A549 (cell line): Measurements from ENCODE around the gene ZC3H4. TPM values are rescaled to one million over a fixed set of nuclear protein-coding genes. Genes with fewer than 3 reads are reported as not detected.

Source experiments
- ATAC-seq, 2 experiments: fragments of 200-7000 bp in 1 of 2; fragments of >200 bp in 1 of 2; cut with Nextera tagmentation in 1 of 2; cut with Tn5 transposase in 1 of 2; 3 replicates each; pipeline versions ENCODE4 v1.8.0 to v1.9.1; 2018 to 2020; ENCODE audit warnings: mild to moderate bottlenecking in 1 of 2, moderate library complexity in 1 of 2
- CTCF ChIA-PET: fragments of 300-600 bp; sonication (Branson Sonifier 250); formaldehyde crosslinking; extraction: SDS; loops from one replicate; lab custom pipeline; 2021; ENCODE audit warnings: antibody characterized with exemption, inconsistent platforms; lab: Yijun Ruan, JAX
- POLR2A ChIA-PET: fragments of 350-600 bp; formaldehyde crosslinking; extraction: SDS; loops from one replicate; lab custom pipeline; 2021; ENCODE audit warnings: antibody characterized with exemption, inconsistent platforms; lab: Yijun Ruan, JAX
- DNase-seq, 2 experiments: peaks; one replicate each; pipeline versions ENCODE4 v3.0.0 to v3.0.0-alpha.2; 2011 to 2016; ENCODE audit warnings: low read depth in 1 of 2, low spot score in 1 of 2
- FAIRE-seq: peaks from 2 replicates; lab custom pipeline; 2011; peaks lifted over from hg19 to GRCh38; lab: Jason Lieb, UNC
- H3K27ac ChIP-seq, 2 experiments: fragments of >200 bp; sonication (Bioruptor Twin); formaldehyde crosslinking; 3 replicates each; pipeline ENCODE4 v1.5.1; 2016 to 2017
- H3K4me1 ChIP-seq: fragments of >200 bp; sonication (Bioruptor Twin); formaldehyde crosslinking; 3 replicates; pipeline ENCODE4 v1.6.1; 2016
- H3K4me2 ChIP-seq: fragments of >200 bp; sonication (Bioruptor Twin); formaldehyde crosslinking; 3 replicates; pipeline ENCODE4 v1.6.1; 2016
- H3K4me3 ChIP-seq: fragments of >200 bp; sonication (Bioruptor Twin); formaldehyde crosslinking; 3 replicates; pipeline ENCODE4 v1.5.1; 2016
- H3K9me3 ChIP-seq: fragments of >200 bp; sonication (Bioruptor Twin); formaldehyde crosslinking; 3 replicates; pipeline ENCODE4 v1.6.1; 2016
- BHLHE40 ChIP-seq: IDR thresholded peaks from 2 replicates; pipeline ENCODE4 v1.6.1; 2012; ENCODE audit warnings: low read depth, low read length, inconsistent platforms
- CHD2 ChIP-seq: fragments of 150-350 bp; IDR thresholded peaks from 2 replicates; pipeline ENCODE4 v1.6.1; 2014; ENCODE audit warnings: low read length; ENCODE audit not compliant: partially characterized antibody
- CTCF ChIP-seq: fragments of >200 bp; sonication (Bioruptor Twin); formaldehyde crosslinking; IDR thresholded peaks from 3 replicates; pipeline ENCODE4 v1.5.1; 2016
- E2F6 ChIP-seq: IDR thresholded peaks from 2 replicates; pipeline ENCODE4 v1.6.1; 2012; ENCODE audit warnings: low read depth, borderline replicate concordance
- EP300 ChIP-seq, 2 experiments: fragments of >200 bp; sonication (Bioruptor Twin); formaldehyde crosslinking; IDR thresholded peaks; 2 replicates in 1 of 2; 3 replicates in 1 of 2; pipeline ENCODE4 v1.6.1; 2016 to 2017
- ESRRA ChIP-seq: fragments of 150-350 bp; IDR thresholded peaks from 2 replicates; pipeline ENCODE4 v1.6.1; 2014; ENCODE audit warnings: mild to moderate bottlenecking, low read length, borderline replicate concordance
- FOSL2 ChIP-seq, 2 experiments: fragments of 450-650 bp in 1 of 2; fragments of >200 bp in 1 of 2; sonication (Bioruptor Twin) in 1 of 2; formaldehyde crosslinking; IDR thresholded peaks; 2 replicates each; pipeline versions ENCODE4 v1.5.0 to v1.6.1; 2016 to 2020; ENCODE audit warnings: mild to moderate bottlenecking in 1 of 2, moderate library complexity in 1 of 2
- FOXS1 ChIP-seq: fragments of 250-450 bp; sonication (Bioruptor Pico); IDR thresholded peaks from 2 replicates; pipeline ENCODE4 v1.5.0; 2020; ENCODE audit warnings: mild to moderate bottlenecking, moderate library complexity
- HDAC2 ChIP-seq: fragments of 200-600 bp; sonication (generic); IDR thresholded peaks from 2 replicates; pipeline ENCODE4 v1.6.1; 2016
- HEYL ChIP-seq: fragments of 250-450 bp; sonication (Bioruptor Pico); IDR thresholded peaks from 2 replicates; pipeline ENCODE4 v1.8.0; 2021; ENCODE audit warnings: mild to moderate bottlenecking, moderate library complexity
- HMGXB4 ChIP-seq: fragments of 250-450 bp; sonication (Bioruptor Pico); IDR thresholded peaks from 2 replicates; pipeline ENCODE4 v1.5.0; 2021; ENCODE audit warnings: mild to moderate bottlenecking, moderate library complexity, borderline replicate concordance
- HOXB13 ChIP-seq: fragments of 250-450 bp; sonication (Bioruptor Pico); IDR thresholded peaks from 2 replicates; pipeline ENCODE4 v1.5.0; 2020; ENCODE audit warnings: low read depth, mild to moderate bottlenecking, moderate library complexity
- HOXB5 ChIP-seq: fragments of 250-450 bp; sonication (Bioruptor Pico); IDR thresholded peaks from 2 replicates; pipeline ENCODE4 v1.5.0; 2020; ENCODE audit warnings: mild to moderate bottlenecking, moderate library complexity
- JUN ChIP-seq, 2 experiments: fragments of >200 bp; sonication (Bioruptor Twin); formaldehyde crosslinking; IDR thresholded peaks; 2 replicates in 1 of 2; 3 replicates in 1 of 2; pipeline ENCODE4 v1.6.1; 2016 to 2017
- MAX ChIP-seq: IDR thresholded peaks from 2 replicates; pipeline ENCODE4 v1.6.1; 2012
- MYC ChIP-seq: IDR thresholded peaks from 2 replicates; pipeline ENCODE4 v1.6.1; 2012; ENCODE audit warnings: mild to moderate bottlenecking, inconsistent platforms, low read length, improper control_type of control experiment, borderline replicate concordance
- NPAS2 ChIP-seq: fragments of 250-450 bp; sonication (Bioruptor Pico); IDR thresholded peaks from 2 replicates; pipeline ENCODE4 v1.8.0; 2022; ENCODE audit warnings: mild to moderate bottlenecking, moderate library complexity, borderline replicate concordance
- POLR2A ChIP-seq: IDR thresholded peaks from 2 replicates; pipeline ENCODE4 v1.6.1; 2012; ENCODE audit warnings: mild to moderate bottlenecking, low read length
- RAD21 ChIP-seq, 2 experiments: fragments of >200 bp in 1 of 2; sonication (Bioruptor Twin) in 1 of 2; formaldehyde crosslinking in 1 of 2; IDR thresholded peaks in 1 of 2; conservative IDR thresholded peaks in 1 of 2; 2 replicates in 1 of 2; 3 replicates in 1 of 2; pipeline ENCODE4 v1.6.1; 2012 to 2018; ENCODE audit warnings: inconsistent platforms in 1 of 2
- RCOR1 ChIP-seq: fragments of 150-350 bp; IDR thresholded peaks from 2 replicates; pipeline ENCODE4 v1.6.1; 2014; ENCODE audit warnings: antibody characterized with exemption, low read length, low read depth
- REST ChIP-seq: fragments of 200-600 bp; sonication (generic); IDR thresholded peaks from 2 replicates; pipeline ENCODE4 v1.6.1; 2016; ENCODE audit warnings: antibody characterized with exemption, mild to moderate bottlenecking, moderate library complexity
- RNF2 ChIP-seq: fragments of 200-600 bp; sonication (generic); IDR thresholded peaks from 2 replicates; pipeline ENCODE4 v1.6.1; 2016; ENCODE audit warnings: low read depth, mild to moderate bottlenecking, antibody characterized with exemption, moderate library complexity, borderline replicate concordance
- SREBF2 ChIP-seq: fragments of 450-650 bp; IDR thresholded peaks from 2 replicates; pipeline ENCODE4 v1.6.1; 2014; ENCODE audit warnings: mild to moderate bottlenecking, moderate library complexity
- TP53 ChIP-seq: fragments of 250-450 bp; sonication (Bioruptor Pico); IDR thresholded peaks from 2 replicates; pipeline ENCODE4 v1.5.0; 2021; ENCODE audit warnings: mild to moderate bottlenecking, moderate library complexity
- USF2 ChIP-seq: fragments of 450-650 bp; IDR thresholded peaks from 2 replicates; pipeline ENCODE4 v1.6.1; 2014; ENCODE audit warnings: antibody characterized with exemption
- ZFP36 ChIP-seq: fragments of 450-650 bp; IDR thresholded peaks from 2 replicates; pipeline ENCODE4 v1.6.1; 2014; ENCODE audit warnings: borderline replicate concordance; ENCODE audit not compliant: partially characterized antibody
- ZNF302 ChIP-seq: fragments of 250-450 bp; sonication (Bioruptor Pico); IDR thresholded peaks from 2 replicates; pipeline ENCODE4 v1.9.0; 2021; ENCODE audit warnings: inconsistent platforms, mild to moderate bottlenecking, moderate library complexity
- ZSCAN20 ChIP-seq: fragments of 250-450 bp; sonication (Bioruptor Pico); IDR thresholded peaks from 2 replicates; pipeline ENCODE4 v1.8.0; 2022; ENCODE audit warnings: mild to moderate bottlenecking, moderate library complexity
- WGBS: methylation state at CpG from one replicate; pipeline ENCODE4 v1.1.6; 2017; ENCODE audit errors: missing lambda C conversion rate; 5-methylcytosine and 5-hydroxymethylcytosine counted together
- polyA plus RNA-seq, 4 experiments: library from polyadenylated mRNA; depleted of rRNA in 3 of 4; stranded (reverse); fragments of >200 nt; fragmentation: RNase III in 1 of 4; extraction: RNeasy Plus Mini Kit Qiagen cat#74134 plus additional on column Dnase treatment in 1 of 4; gene quantifications; 2 replicates in 3 of 4; 3 replicates in 1 of 4; pipeline ENCODE4 v1.2.3, GENCODE V29; 2011 to 2017

Gene ZC3H4
- polyA plus RNA-seq, 2 of the 4 experiments (the other 2 are of a cell fraction), result 7.7 to 33.4 TPM

- Histone ChIP-seq H3K4me2 (peak within 1 kb of the TSS; percentile 73), H3K9me3 (0 out of 3 replicates have a peak, but pooled peaks cover 5% of the 10 kb centered on the region), H3K4me3 (peak within 1 kb of the TSS; percentile 71), H3K27ac (peak within 1 kb of the TSS; percentile 92 to 93), H3K4me1 (peaks cover 35% of the 10 kb centered on the region)
- POLR2A ChIA-PET, result interaction anchor here (0.7 to 2.1 kb wide), 12 partner anchors 10 to 218 kb away, joined by 3 to 22 read pairs (median 4); partner anchors contain the start of genes CCDC9 and ZC3H4
- CTCF ChIA-PET, result interaction anchor here (0.7 to 7.3 kb wide), 20 partner anchors 10 to 290 kb away, joined by 3 to 72 read pairs (median 5); no protein-coding TSS in a partner anchor
- DNase-seq (peak; percentile 100), FAIRE-seq (peak; percentile 97), ATAC-seq (peak; percentile 91 to 92)
- 1% methylated on average over 51 of the region's 51 CpGs for WGBS
- peak; percentile 69; the same call in 1 of the 2 replicates for TF ChIP-seq HEYL
- TF ChIP-seq ZNF302, result peak; percentile 66; the same call in 1 of the 2 replicates
- peak in 1 of 2 experiments; percentile 53; a peak in 2 of 5 replicates for TF ChIP-seq RAD21 (conservative IDR thresholded peaks at IDR 0.05 in 1 of 2, IDR thresholded peaks at IDR 0.05 in 1 of 2)
- peak; percentile 53; the same call in 1 of the 2 replicates for TF ChIP-seq HDAC2
- TF ChIP-seq HOXB5 (CRISPR knock-in tag), result peak; percentile 61; the same call in 1 of the 2 replicates
- TF ChIP-seq RNF2, result 0 out of 2 replicates have a peak, but pooled peaks have one; percentile 45
- TF ChIP-seq BHLHE40, result peak; percentile 99
- TF ChIP-seq EP300 (IDR thresholded peaks at IDR 0.05), result no peak
- TF ChIP-seq POLR2A, result peak; percentile 90
- TF ChIP-seq ESRRA, result no peak
- TF ChIP-seq CHD2, result no peak
- TF ChIP-seq TP53, result no peak
- peak; percentile 46 to 93; a peak in 4 of 5 replicates for TF ChIP-seq JUN (IDR thresholded peaks at IDR 0.05)
- peak; percentile 50 for TF ChIP-seq CTCF
- peak; percentile 99 for TF ChIP-seq E2F6
- TF ChIP-seq NPAS2 (CRISPR knock-in tag), result peak; percentile 63; the same call in 1 of the 2 replicates
- TF ChIP-seq SREBF2, result no peak
- peak; percentile 63; the same call in 1 of the 2 replicates for TF ChIP-seq HMGXB4
- TF ChIP-seq REST, result no peak
- TF ChIP-seq HOXB13 (CRISPR knock-in tag), result 0 out of 2 replicates have a peak, but pooled peaks have one; percentile 72
- peak; percentile 100 for TF ChIP-seq MAX
- peak; percentile 100 for TF ChIP-seq USF2
- no peak for TF ChIP-seq ZFP36
- TF ChIP-seq RCOR1, result no peak
- peak; percentile 92 for TF ChIP-seq MYC
- TF ChIP-seq FOXS1, result peak; percentile 73; the same call in 1 of the 2 replicates
- no peak for TF ChIP-seq ZSCAN20 (CRISPR knock-in tag)
- no peak for TF ChIP-seq FOSL2 (IDR thresholded peaks at IDR 0.05)
- peak; percentile 44; the same call in 1 of the 2 replicates for TF ChIP-seq FOSL2 (CRISPR knock-in tag; IDR thresholded peaks at IDR 0.05)
These were observed 17.1 kb upstream of the ZC3H4 start, which contains the start of gene SAE1 for GRCh38 chr19:47130589-47131227. TSS of gene SAE1 (plus strand) at chr19:47130835. CDS start at chr19:47130931, 96 bp downstream.
